Left renal cortex interstitium (tissue), 4 donors: Measurements from ENCODE around the gene CSNK1A1. TPM values are rescaled to one million over a fixed set of nuclear protein-coding genes. Genes with fewer than 3 reads are reported as not detected.
"Not testable (repeated sequence)": the region's sequence is repeated elsewhere in the genome, so short reads cannot be mapped to it uniquely, and the experiment has no call there.

ENCODE experiments used
- DNase-seq, 4 donors: peaks; one replicate each; pipeline ENCODE4 v3.0.0-alpha.2; 2013; ENCODE audit warnings: low read depth in 4 of 4, low spot score in 2 of 4, missing footprints in 1 of 4
- polyA plus RNA-seq, 4 donors: library from polyadenylated mRNA; unstranded; fragments of 120-200 nt; gene quantifications; one replicate each; pipeline ENCODE4 v1.2.1, GENCODE V29; 2013; ENCODE audit not compliant: insufficient read length in 4 of 4

Gene CSNK1A1
- polyA plus RNA-seq, 4 donors, result 171 to 211 (median 185) TPM

- DNase-seq, result no peak
These were observed 86.3 kb downstream of the CSNK1A1 start for GRCh38 chr5:149464796-149465489.

DNA sequence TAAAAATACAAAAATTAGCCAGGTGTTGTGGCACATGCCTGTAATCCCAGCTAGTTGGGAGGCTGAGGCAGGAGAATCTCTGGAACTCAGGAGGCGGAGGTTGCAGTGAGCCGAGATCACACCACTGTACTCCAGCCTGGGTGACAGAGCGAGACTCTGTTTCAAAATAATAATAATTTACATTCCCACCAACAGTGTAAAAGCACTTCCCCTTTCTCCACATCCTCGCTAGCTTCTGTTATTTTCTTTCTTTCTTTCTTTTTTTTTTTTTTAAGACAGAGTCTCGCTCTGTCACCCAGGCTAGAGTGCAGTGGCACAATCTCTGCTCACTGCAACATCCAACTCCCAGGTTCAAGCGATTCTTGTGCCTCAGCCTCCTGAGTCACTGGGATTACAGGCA is 89.3 kb downstream of the CSNK1A1 start:
- not testable (repeated sequence) for DNase-seq

DNA sequence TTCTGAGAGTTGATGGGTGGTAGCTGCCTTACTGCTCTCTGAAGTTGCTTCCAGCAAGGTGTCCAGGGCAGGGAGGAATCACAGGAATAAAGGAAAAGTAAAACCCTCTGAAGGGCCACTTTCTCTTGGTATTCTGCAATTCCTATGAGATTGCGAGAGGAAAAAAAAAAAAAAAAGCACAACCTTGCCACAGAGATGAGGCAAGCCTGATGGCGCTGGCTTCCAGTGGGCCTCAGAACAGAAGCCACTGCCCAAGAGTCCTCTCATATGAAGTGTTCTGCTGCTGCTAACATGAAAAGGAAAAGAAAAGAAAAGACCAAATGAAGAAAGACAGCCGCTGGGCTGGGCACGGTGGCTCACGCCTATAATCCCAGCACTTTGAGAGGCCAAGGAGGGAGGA is 91.3 kb downstream of the CSNK1A1 start:
- no peak for DNase-seq

DNA sequence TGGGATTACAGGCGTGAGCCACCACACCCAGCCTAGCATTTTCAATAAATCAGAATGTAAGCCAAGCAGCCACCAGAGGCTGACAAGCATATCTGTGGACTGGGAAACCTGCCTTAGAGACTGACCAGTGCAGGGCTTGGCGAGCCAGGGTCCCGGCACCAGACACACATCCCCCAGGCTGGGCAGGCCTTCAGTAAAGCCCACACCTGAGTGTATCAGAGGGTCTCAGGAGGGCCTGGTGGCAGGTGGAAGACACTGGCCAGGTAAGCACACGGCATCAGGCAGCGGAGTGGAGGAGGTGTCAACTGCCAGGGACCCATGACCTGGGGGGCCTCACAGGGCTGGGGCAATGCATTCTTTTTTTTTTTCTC is 93.9 kb downstream of the CSNK1A1 start:
- no peak for DNase-seq

DNA sequence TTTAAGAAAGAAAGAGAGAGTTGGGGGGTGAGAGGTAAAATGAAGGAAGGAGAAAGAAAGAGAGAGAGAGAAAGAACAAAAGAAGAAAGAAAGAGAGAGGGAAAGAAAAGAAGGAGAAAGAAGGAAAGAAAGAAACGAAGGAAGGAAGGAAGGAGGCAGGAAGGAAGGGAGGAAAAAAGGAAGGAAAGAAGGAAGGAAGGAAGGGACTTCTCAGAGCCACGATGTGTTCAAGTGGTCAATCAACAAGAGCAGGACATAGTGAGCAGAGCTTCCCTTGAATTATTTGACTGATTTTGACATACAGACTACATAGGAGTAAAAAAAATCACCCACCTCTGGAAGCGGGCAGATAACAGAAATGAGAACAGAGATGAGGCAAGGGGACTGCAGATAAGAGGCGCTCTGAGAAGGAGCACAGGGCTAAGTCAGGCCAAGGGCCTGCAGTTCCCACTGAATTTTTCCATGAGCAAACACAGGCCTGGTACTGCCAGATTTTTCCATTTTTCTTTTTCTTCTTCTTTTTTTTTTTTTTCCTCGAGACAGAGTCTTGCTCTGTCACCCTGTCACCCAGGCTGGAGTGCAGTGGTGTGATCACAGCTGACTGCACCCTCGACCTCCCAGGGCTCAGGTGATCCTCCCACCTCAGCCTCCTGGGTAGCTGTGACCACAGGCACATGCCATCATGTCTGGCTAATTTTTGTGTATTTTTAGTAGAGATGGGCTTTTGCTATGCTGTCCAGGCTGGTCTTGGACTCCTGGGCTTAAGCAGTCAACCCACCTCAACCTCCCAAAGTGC is 94.4 kb downstream of the CSNK1A1 start:
- DNase-seq, result no peak

DNA sequence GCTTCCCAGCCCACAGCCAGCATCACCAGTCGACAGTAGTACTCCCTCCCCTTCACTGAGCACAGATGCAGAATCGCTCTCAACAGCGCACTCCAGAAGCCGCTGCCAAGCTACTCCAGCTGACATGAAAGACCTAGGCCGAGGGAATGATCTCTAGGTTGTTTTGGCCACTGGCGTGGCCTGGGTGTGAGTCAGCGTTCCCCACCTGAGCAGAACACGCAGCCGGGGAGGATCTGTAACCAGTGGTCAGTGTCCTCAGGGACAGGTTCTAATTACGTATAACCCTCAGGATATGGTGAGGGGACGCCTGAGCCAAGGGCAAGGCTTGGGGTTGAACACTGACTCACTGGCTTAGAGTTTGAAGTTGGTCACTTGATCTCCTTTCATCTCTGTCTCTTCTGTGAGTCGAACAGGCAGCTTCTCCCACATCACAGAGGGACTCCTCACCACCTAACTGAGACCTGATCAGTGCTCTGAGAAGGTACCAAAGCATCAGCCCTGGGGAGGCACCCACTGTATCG is 95.3 kb downstream of the CSNK1A1 start:
- no peak for DNase-seq

DNA sequence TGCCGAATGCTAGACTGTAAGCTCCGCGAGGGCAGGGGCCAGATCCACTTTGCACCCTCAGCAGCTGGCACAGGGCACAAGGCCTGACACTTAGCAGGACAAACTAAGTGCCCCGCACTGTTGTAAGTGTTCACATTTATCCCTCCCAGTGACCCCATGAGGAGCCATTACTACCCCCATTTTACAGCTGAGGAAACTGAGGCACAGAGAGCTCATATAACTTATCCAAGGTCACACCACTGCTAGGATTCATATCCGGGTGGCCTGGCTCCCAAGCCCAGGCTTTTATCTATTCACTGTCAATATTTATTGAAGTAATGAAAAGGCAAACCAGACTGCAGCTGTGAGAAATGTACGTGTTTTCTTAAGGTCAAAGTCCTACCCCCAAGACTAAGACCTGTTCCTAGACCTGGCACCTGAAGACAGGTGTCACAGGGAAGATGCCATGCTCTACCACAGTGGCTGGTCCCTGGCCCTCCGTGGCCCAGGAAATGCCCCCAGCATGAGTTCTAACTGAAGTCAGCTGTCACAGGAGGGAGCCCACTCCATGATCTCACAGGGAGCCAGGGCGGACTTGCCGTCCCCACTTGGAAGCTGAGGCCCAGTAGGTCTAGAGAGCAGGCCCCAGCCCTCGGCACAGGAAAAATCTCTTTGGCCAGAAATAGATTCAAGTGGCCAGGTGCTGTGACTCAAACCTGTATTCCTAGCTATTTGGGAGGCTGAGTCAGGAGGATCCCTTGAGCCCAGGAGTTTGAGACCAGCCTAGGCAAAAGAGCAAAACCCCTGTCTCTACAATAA is 97.4 kb downstream of the CSNK1A1 start:
- no peak for DNase-seq

GRCh38 chr5:149452665-149453617 is 98.3 kb downstream of the CSNK1A1 start:
- DNase-seq, result no peak

- no peak for DNase-seq
These were observed 99.1 kb downstream of the CSNK1A1 start for GRCh38 chr5:149452007-149452664.

DNA sequence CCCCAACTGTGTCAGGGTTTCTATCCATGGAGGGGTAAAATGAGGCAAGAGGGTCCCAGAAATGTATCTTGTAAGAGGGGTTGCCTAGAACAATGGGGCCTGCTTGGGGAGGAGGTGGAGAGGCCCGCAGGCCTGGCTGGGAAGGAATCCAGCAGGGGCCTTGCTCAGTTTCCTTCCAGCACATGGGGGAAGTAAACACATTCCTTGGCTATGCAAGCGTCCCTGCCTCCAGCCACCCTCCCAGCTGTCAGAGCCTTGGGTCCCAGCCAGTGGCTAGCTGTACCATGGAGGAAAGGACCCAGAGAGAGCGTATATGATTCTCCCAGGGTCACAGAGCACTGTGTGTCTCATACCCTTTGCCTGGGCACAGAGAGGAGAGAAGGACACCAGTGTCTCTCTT is 101.0 kb downstream of the CSNK1A1 start:
- DNase-seq, result no peak

DNA sequence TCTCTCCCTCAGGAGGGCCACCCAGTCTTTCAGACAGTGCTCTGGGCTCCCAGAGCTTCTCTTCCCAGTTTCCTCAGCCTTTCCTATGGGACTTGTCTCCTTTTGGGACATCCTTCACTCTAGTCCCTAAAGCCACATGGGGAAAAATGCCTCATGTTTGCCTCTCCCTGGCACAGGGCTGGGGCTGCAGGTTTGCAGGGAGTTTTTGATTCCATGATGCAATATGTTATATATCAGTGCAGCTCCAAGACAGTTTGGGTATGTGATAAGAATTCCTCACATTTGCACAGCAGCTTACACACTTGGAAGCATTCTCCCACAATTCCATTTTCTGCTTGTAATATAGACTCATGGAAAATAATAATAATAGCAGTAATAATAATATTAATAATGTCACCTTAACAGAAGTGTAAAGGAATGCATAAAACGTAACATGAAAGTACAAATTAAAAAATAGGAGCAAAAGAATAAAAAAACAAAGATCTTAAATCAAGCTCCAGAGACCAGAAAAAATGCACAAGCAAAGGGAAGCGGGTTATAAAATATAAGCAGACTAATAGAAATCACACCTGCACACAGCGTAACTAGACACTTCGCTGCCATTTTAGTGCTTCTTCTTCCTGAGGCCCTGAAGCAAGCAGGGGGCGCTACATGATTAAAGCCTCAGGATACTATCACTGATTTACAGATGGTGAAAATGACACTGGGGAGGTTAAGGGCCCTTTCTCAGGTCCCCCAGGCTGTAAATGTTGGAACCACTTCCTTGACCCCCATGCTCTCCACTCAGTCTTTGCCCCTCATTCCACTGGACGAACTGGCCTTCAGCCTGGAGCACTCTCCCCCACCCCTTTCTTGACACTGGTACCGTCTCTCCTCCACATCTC is 102.2 kb downstream of the CSNK1A1 start:
- no peak for DNase-seq

DNA sequence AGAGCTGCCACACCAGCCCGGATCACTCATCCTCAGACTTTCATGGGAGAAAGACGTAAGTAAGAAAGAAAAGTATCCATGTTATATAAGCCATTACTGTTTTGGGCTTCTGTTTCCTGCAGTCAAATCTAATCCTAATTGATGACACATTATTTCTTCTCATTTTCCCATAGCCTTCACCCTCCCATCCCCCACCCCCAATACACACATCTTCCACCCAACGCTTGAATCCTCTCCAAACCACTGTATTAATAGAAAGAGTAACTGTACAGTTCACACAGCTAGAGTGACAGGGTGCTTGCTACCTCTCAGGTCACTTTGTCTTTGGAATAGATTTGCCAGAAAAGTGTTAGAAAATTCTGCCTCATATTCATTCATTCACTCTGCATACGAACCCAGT is 102.8 kb downstream of the CSNK1A1 start:
- DNase-seq, result no peak

DNA sequence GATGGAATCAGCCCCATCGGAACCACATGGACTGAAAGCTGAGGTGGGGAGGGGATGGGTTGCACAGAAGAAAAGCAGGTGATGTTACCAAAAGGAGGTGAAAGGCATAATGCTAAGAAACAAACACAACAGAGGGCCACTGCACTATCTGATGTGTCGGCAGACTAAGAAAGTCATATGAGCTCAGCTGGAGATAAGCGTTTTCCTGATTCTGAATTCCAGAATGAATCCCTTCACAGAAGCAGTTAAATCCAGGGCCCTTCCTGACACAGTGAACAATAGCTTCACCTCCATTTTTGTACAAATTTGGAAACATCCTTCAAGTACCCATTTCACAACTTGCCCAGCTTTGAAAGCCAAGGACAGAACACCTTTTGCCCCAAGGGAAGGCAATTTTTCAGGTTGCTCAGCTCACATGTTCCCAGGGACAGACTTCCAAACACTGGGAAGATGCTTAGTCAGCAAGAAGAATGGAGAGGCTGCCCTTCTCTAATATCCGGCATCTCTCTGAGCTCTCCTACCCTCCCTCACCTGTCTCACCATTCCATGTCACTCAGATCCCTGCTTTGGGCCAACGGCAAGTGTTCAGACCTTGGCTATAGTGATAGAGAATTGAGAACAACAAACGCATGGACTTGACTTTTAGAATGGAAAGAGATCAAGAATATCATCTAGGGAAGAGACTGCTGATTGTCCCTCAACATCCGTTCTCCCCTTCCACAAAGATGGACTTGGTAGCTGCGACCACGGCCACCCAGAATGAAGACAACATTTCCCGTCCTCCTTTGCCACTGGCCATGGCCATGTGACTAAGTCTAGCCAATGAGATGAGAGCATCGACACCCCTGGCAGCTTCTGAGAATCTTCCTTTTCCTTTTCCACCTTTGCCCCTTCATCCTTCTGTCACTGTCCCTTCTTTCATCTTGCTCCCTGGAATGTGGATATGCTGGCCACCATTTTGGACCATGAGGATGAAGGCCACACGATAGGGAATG is 103.6 kb downstream of the CSNK1A1 start:
- DNase-seq, result no peak

- DNase-seq, result not testable (repeated sequence)
These were observed 104.4 kb downstream of the CSNK1A1 start for GRCh38 chr5:149446794-149447193.

DNA sequence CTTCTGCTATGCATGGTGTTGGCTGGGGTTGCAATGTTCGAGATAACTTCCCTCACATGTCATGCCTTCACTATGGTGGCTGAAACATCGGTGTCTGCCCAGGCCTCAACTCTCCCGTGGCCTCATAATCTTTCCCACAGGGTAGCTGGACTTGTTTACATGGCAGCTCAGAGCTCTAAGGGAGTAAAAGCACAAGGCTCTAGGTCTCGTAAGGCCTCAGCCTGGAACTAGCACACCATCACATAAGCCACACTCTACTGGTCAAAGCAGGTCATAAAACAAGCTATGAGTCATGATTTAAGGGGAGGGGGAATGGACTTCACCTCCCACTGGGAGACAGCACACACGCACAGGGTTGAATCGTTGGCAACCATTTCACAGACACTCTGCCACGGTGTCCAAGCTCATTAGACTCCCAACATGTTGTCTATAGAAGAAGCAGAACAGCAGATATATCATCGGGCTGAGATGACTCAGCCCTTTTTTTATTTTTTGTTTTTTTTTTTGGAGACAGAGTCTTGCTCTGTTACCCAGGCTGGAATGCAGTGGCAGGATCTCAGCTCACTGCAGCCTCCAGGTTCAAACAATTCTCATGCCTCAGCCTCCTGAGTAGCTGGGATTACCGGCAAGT is 105.4 kb downstream of the CSNK1A1 start:
- no peak for DNase-seq

- DNase-seq, result no peak
These were observed 105.9 kb downstream of the CSNK1A1 start for GRCh38 chr5:149445343-149445738.

DNA sequence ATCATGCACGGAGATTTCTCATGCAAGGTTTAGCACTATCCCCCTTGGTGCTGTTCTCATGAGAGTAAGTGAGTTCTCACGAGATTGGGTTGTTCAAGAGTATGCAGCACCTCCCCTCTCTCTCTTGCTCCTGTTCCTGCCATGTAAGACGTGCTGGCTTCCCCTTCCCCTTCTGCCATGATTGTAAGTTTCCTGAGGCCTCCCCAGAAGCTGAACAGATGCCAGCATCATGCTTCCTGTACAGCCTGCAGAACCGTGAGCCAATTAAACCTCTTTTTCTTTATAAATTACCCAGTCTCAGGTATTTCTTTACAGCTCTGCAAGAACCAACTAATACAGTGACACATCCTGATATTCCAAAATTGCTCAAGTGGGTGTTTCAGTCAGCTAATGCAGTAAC is 106.8 kb downstream of the CSNK1A1 start:
- DNase-seq, result not testable (repeated sequence)
